Measurements from ENCODE around the gene ANGEL1.

The ANGEL1 gene

GRCh38 chr14:76763096-76764041 lies 49.3 kb downstream of the ANGEL1 start:
- no peak for DNase-seq

DNA sequence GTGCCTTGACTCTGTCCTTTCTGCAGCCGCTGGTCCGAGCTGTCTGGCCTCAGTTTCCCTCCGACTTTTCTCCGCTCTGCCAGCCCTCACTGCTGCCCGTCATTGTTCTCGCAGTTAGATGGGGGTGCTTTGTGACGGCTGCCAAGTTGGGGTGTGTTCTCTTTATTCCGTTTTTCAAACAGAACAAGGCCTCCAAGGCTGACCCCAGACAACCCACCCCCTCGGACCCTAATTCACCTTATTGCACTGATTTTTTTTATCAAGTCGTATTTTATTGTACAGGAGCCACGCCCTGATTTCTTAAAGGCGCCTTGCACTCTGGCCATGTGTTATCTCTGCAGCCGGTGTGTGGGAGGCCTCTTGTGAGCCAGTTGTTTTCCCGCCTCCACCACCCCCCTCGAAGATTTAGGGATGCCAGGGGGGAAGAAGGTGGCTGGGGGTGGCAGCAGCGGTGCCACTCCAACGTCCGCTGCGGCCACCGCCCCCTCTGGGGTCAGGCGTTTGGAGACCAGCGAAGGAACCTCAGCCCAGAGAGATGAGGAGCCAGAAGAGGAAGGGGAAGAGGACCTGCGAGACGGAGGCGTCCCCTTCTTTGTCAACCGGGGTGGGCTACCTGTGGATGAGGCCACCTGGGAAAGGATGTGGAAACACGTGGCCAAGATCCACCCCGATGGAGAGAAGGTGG lies 50.1 kb downstream of the ANGEL1 start:
- DNase-seq, result no peak

DNA sequence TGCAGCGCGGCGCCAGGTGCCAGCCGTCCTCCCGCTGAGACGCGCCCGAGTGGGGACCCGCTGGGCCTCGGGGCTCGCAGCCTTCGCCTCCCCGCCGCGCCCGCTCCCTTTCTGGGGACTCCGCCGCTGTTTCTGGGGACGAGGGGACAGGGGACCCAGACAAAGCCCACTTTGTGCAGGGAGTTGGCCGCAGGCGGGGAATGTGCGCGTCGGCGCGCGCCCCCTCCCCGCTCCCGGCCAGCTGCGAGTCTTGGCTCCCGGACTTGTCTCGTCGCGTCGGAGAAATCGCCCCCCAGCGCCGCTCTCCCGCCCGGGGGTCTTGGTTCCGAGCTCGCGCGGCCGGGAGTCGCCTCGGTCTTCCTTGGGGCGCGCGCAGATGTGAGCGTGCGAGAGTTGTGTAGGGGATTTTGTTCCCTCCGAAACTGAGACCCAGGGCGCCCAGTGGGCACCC lies 50.7 kb downstream of the ANGEL1 start:
- DNase-seq, result no peak

DNA sequence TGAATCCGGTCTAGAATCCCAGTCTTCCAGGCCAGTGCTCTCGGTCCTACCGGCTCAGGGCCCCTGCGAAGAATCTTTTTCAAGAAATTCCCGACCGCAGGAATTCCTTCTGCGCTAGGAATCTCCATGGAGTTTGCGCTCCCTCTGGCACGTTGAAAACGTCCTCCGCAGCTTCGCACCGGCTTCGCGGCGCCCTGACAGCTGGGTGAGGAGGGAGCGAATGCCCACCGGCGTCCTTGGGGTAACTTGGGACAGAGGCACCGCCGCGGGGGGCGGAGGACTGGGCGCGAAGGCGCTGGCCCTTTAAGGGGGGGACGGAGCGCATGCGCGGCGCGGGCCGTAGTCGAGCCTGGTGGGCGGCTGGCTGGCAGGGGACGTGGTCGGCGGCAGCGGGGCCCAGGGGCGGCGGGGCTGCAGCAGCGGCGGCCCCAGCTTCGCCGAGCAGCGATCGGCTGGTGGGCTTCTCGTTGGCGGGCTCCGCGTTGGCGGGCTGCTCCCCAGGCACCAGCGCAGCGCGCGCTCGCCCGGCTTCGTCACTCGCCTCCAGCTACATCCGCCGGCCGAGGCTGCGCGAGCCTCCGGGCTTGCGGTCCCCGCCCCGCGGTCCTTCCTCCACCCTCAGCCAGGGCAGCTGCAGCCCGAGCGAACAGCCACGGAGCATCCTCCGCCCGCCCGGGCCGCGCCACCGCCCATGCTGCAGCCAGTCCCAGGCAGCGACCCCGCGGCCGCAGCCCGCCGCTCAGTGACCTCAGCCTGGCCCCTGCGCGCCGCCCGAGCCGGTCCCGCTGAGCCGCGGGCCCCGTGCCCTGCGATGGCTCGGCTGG lies 51.3 kb downstream of the ANGEL1 start, which contains the start of gene VASH1:
Gene VASH1, plus strand, starts transcription at position 333 of the 824 bp plus-strand sequence. CDS start 1,354 bp downstream, outside the sequence.
- DNase-seq, result no peak

GRCh38 chr14:76760331-76761135 lies 52.1 kb downstream of the ANGEL1 start:
- DNase-seq, result no peak

- no peak for DNase-seq
Measured at GRCh38 chr14:76759589-76759988, 53.1 kb downstream of the ANGEL1 start.

- DNase-seq, result no peak
Measured at GRCh38 chr14:76756371-76756750, 56.3 kb downstream of the ANGEL1 start.

DNA sequence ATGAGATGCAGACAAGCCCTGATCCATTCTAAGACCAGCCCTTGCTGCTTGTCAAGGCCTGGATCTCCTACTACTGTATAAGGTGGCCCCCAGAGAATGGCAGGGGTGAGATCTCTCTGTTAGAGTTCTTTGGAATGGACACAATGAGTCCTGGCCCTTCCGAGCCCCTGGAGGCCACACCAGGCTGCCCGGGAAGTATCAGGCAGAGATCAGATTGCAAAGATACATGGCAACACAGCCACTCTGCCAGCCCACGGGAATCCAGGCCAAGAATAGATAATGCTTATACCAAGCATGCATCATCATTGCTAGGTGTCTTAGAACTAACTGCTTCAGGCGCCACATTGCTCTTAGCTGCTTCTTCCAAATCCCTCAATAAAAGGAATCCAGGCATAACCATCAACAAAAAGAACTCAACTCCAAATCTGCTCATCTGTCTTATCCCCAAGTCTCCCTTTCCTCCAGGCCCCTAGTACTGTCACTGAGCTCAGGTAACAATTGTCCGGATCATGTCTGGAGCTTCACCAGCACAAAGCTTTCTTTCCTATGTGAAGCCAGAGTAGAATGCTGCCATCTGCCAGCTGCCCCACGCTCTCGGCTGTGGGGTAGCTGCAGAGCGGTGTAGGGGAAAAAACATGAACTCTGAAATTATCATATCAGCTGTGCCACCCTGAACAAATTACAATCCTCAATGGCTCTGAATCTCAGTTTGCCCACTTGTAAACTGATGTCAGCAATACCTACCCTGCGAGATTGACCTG lies 56.9 kb downstream of the ANGEL1 start:
- no peak for DNase-seq

GRCh38 chr14:76754586-76754985 lies 58.1 kb downstream of the ANGEL1 start:
- no peak for DNase-seq

DNA sequence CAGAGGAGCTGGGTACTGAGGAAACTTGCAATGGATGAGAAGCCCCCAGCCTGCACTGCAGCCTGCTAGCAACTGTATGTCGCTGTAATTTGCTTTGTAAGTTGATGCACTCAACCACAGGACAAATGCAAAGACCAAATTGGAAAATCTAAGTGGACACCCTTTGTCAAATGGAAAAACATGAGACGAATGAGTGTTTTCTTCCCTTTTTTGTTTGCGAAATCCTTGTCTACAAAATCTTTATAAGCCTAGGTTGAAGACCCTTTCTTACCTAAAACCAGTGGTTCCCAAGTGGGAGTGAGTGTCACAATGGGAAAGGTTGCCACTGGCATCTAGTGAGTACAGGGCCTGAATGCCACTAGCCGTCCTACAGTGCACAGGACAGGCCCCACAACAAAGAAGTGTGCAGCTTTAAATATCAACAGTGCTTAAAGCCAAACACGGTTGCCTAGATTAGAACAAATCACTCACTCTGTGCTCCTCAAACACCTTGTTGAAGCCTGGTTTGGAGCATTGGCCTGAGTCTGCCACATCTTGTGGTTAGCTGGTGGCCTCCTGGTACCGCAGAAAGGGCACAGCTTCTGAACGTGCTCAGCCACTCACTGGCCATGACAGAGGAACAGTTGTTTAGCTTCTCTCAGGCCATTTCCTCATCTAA lies 59.0 kb downstream of the ANGEL1 start:
- DNase-seq, result no peak

- DNase-seq, result no peak
Measured at GRCh38 chr14:76752744-76753143, 59.9 kb downstream of the ANGEL1 start.

DNA sequence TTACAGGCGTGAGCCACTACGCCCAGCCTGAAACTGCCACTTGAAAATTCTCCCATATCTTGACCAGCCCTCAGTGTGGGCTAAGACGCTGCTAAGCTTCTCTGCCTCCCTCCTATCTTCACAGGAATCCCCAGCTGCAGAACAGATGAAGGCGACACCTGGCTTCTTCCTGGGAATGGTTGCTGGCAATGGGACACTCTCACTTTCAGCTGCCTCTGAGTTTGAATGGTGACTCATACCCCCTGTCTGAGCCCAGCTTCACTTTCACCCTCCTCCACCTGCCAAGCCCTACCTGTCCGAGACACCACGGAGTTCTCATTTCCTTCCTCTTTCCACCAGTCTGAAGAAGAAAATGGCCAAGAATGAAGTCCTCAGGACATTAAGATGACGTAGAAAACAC lies 69.7 kb downstream of the ANGEL1 start:
- DNase-seq, result peak; percentile 21

DNA sequence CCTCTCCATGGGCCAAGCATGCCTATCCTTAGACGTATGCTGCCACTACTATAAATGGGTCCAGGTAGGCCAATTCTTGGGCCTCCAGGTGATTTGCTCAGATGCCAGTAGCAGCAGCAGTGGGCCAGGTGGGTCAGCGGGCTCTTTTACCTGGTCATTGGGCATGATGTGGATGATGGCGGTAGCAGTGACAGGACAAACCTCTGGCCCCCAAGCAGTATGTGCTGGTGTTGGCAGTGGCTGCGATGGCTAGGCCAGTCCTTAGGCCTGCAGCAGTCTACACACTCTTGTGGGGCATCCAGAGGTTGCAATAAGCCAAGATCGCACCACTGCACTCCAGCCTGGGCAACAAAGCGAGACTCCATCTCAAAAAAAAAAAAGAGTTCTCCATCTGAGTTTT lies 70.5 kb downstream of the ANGEL1 start:
- DNase-seq, result no peak

DNA sequence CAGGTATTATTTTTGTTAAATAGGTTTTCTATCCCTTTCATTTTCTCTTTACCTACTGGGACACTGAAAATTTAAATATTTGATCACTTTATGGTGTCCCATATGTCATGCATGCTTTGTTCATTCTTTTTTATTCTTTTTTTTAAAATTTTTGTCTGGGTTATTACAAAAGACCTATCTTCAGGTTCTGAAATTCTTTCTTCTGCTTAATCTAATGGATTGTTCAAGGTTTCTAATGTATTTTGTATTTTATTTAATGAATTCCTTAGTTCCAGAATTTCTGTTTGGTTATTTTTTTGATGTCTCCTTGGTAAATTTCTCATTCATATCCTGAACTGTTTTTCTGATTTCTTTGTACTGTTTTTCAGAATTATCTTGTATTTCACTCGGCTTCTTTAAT lies 71.6 kb downstream of the ANGEL1 start:
- DNase-seq, result no peak
